GM18951 (cell line): ENCODE results near the gene CES4A.
"Not testable (repeated sequence)": the region's sequence is repeated elsewhere in the genome, so short reads cannot be mapped to it uniquely, and the experiment has no call there.

Experiments
- POLR2A ChIP-seq: IDR thresholded peaks from 4 replicates; pipeline ENCODE4 v1.6.1; 2011; ENCODE audit warnings: mild to moderate bottlenecking; ENCODE audit not compliant: insufficient read length, insufficient read depth; ENCODE audit errors: extremely low read depth
- in situ Hi-C: fragments of 300-500 bp; cut with MboI; formaldehyde crosslinking; loops from one replicate; pipeline ENCODE4 v1.12.0; 2022; ENCODE audit warnings: low sequenced_read_pairs, mixed read lengths, inconsistent platforms; ENCODE audit not compliant: unreplicated experiment

The CES4A gene

GRCh38 chr16:66988197-66988788 is at the start of gene CES4A:
Gene CES4A (plus strand): TSS chr16:66988589. CDS start chr16:66988773, 184 bp downstream.
- in situ Hi-C loops, result no loop called here

DNA sequence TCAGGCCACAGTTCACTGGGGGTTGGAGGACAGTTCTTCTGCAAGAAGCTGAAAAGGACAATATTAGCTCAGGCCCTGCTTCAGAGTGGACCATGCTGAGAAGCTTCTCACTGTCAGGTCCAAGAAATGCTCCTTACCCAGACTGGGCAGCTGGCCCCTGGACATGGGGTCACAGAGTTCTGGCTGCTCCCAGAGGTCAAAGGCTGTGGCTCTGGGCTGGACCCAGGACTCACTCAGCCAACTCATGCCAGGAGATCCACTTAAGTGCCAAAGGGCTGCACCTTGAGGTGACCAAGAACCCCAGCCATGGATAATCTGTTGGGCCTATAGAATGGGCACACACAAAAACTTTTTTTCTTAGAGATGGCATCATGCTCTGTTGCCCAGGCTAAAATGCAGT is 49.0 kb upstream of the CES4A start:
- in situ Hi-C loops, result no loop called here
- TF ChIP-seq POLR2A, result no peak

More at GRCh38 chr16:66988197-66988788, at the start of gene CES4A:
- TF ChIP-seq POLR2A, result no peak

GRCh38 chr16:66940236-66940635 is 48.2 kb upstream of the CES4A start:
- TF ChIP-seq POLR2A, result no peak
- in situ Hi-C loops, result no loop called here

GRCh38 chr16:66942981-66943380 is 45.4 kb upstream of the CES4A start:
- in situ Hi-C loops, result no loop called here
- TF ChIP-seq POLR2A, result no peak

GRCh38 chr16:66943426-66944053 is 44.8 kb upstream of the CES4A start:
- TF ChIP-seq POLR2A, result no peak
- in situ Hi-C loops, result no loop called here

DNA sequence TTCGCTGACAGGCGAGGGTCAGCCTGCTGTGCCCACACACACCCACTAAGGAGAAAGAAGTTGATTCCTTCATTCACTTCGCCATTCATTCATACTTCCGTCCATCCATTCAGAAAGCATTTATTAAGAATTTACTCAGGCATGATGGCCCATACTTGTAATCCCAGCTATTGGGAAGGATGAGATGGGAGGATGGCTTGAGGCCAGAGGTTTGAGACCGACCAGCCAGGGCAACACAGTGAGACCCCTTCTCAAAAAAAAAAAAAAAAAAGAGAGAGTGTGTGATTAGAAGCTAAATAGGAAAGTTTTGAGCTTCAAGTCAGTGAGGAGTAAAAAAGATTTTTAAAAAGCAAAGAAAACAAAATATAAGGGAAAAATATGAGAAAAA is 44.3 kb upstream of the CES4A start:
- no peak for TF ChIP-seq POLR2A
- in situ Hi-C loops, result no loop called here

GRCh38 chr16:66944971-66945370 is 43.4 kb upstream of the CES4A start:
- in situ Hi-C loops, result not testable (repeated sequence)

DNA sequence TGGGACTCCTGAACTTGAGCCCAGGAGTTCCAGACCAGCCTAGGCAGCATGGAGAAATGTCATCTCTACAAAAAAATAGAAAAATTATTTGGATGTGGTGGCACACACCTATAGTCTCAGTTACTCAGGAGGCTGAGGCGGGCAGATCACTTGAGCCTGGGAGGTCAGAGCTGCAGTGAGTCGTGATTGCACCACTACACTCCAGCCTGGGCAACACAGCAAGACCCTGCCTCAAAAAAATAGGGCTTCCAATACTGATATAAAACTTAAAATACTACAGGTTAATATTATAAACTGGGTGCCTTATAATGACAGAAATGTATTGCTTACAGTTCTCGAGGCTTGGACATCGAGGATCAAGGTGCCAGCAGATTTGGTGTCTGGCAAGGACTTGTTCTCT is 42.5 kb upstream of the CES4A start:
- TF ChIP-seq POLR2A, result no peak
- in situ Hi-C loops, result no loop called here

DNA sequence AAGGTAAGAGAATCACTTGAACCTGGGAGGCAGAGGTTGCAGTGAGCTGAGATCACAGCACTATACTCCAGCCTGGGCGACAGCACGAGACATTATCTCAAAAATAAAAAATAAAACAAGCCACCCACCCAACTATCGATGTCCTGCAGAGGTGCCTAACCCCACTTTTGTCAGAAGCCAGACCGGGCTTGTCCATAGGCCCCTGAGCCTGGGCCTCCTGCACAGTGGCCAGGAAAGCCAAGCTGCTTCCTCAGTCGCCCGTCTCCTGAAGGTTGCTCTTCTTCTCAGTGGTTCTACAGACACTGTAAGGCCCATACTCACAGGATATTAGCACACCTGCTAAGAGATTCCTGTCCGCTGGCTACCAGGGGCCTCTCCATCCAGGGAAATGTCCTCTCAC is 41.8 kb upstream of the CES4A start:
- no peak for TF ChIP-seq POLR2A
- in situ Hi-C loops, result no loop called here

DNA sequence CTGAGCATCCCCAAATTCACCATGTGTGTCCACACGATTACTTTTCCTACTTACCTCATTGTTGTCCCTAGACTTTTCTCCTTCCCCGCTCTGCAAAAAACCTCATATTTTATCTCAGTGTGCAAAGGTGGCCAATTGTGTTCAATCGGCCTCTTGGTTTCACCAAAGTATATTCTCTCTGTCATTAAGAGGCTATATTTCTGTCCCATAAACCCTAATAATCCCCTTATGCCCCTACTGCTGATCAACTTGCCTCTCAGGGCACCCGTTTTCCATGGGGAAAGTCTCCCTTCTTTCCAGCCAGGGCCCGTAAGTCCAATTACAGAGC is 41.5 kb upstream of the CES4A start:
- in situ Hi-C loops, result no loop called here
- no peak for TF ChIP-seq POLR2A

DNA sequence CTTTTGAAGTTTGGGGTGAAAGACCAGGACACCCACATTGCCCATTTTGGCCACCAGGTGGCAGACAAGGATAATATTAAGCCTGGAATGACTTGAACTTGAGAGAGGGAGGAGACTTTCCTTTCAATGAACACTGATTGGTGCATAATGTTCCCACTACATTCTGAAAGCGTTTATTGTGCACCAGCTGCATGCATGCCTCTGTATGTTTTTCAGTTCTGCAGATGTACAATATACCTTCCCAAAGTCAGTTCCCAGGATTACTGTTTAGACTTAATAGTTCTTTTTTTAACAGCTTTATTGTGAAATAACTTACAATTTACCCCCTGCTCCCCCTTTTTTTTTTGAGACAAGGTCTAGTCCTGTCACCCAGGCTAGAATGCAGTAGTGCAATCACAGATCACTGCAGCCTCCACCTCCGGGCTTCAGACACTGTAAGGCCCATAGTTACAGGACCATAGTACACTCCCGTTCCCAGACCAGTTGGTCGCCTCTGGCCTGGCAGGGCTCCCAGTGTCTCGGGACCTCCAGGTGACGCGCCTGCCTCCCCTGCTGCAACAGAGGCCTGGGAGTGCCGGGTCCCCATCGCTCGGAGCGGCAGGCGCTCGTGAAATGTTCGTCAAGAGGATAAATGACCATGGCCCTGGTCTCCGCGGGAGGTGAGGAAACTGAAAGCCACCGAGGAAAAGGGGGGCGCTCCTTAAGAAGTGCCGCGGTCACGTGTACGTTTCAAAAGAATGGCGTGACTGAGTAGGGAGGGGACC is 40.9 kb upstream of the CES4A start:
- no peak for TF ChIP-seq POLR2A
- in situ Hi-C loops, result no loop called here

- TF ChIP-seq POLR2A, result no peak
- in situ Hi-C loops, result no loop called here
Measured at GRCh38 chr16:66948134-66948836, 40.1 kb upstream of the CES4A start.

- TF ChIP-seq POLR2A, result no peak
- in situ Hi-C loops, result no loop called here
Measured at GRCh38 chr16:66948837-66949225, 39.6 kb upstream of the CES4A start.
